ENCODE results near the gene FOCAD. TPM values are rescaled to one million over a fixed set of nuclear protein-coding genes. Genes with fewer than 3 reads are reported as not detected.
A peak's percentile ranks its signal among the peaks of the same experiment; 100 is the strongest.

The FOCAD gene
- total and polyA plus RNA-seq, 8 donors: 5.6 to 212 (median 12.2) TPM

GRCh38 chr9:20640331-20641187 is 43.5 kb upstream of the FOCAD start:
- no peak overlapping the region for H3K27ac ChIP-seq
- H3K4me1 ChIP-seq: no peaks in the 10 kb centered on the region
- no peaks in the 10 kb centered on the region for H3K27me3 ChIP-seq
- peak; percentile 62 to 68 for DNase-seq
- H3K4me3 ChIP-seq: no peak overlapping the region
- H3K9me3 ChIP-seq: no peaks in the 10 kb centered on the region
- TF ChIP-seq POLR2AphosphoS5 (IDR thresholded peaks at IDR 0.05) (no peak), CTCF (IDR thresholded peaks at IDR 0.05) (no peak), EP300 (IDR thresholded peaks at IDR 0.05) (no peak), POLR2A (IDR thresholded peaks at IDR 0.05) (no peak)
- H3K36me3 ChIP-seq: no peaks in the 10 kb centered on the region
- intact Hi-C loops (cut with DNase I; ENCODE audit: low total_unique reads): no loop called here
- 65 to 76% (median 73%) methylated on average over 7 of the region's 7 CpGs for WGBS, 5 donors

DNA sequence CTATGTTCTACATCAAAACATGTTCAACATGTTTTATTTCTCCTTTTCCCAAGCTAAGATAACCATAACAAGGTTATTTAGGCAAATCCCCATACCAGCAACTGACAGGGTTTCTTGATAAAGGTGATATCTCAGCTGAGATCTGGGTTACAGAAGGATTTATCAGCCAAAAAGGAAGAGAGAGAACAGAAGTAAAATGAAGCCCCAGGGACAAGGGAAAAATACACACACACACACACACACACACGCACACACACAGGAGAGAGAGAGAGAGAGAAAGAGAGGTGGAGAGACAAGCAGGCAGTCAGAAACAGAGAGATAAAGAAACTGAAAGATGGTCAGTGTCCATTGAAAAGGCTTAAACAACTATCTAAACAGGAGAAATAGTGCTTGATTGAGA is 42.0 kb upstream of the FOCAD start:
- no peak overlapping the region for H3K4me3 ChIP-seq
- intact Hi-C loops (cut with DNase I; ENCODE audit: low total_unique reads): no loop called here
- no peak overlapping the region for H3K27ac ChIP-seq
- H3K27me3 ChIP-seq: no peaks in the 10 kb centered on the region
- TF ChIP-seq CTCF (IDR thresholded peaks at IDR 0.05) (no peak), POLR2A (IDR thresholded peaks at IDR 0.05) (no peak), EP300 (IDR thresholded peaks at IDR 0.05) (no peak), POLR2AphosphoS5 (IDR thresholded peaks at IDR 0.05) (no peak)
- H3K9me3 ChIP-seq: no peaks in the 10 kb centered on the region
- no peak for DNase-seq
- WGBS, 5 donors: 61 to 100% (median 79%) methylated on average over 1 of the region's 1 CpG
- H3K36me3 ChIP-seq: no peaks in the 10 kb centered on the region
- no peaks in the 10 kb centered on the region for H3K4me1 ChIP-seq

DNA sequence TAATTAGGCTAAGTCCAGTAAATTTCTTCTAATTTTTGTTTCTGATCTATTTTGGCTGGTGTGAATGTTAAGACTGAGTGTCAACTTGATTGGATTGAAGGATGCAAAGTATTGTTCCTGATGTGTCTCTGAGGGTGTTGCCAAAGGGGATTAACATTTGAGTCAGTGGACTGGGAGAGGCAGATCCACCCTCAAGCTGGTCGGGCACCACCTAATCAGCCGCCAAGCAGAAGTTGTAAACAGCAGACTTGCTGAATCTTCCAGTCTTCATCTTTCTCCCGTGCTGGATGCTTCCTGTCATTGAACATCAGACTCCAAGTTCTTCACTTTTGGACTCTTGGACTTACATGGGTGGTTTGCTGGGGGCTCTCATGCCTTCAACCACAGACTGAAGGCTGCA is 40.4 kb upstream of the FOCAD start:
- no peaks in the 10 kb centered on the region for H3K9me3 ChIP-seq
- no peak overlapping the region for H3K27ac ChIP-seq
- no peaks in the 10 kb centered on the region for H3K27me3 ChIP-seq
- WGBS, 5 donors: 72 to 90% (median 79%) methylated on average over 3 of the region's 3 CpGs
- H3K36me3 ChIP-seq: no peaks in the 10 kb centered on the region
- no peak for TF ChIP-seq POLR2AphosphoS5 (IDR thresholded peaks at IDR 0.05)
- TF ChIP-seq CTCF (IDR thresholded peaks at IDR 0.05): no peak
- TF ChIP-seq EP300 (IDR thresholded peaks at IDR 0.05): no peak
- no peak for TF ChIP-seq POLR2A (IDR thresholded peaks at IDR 0.05)
- DNase-seq: no peak
- intact Hi-C loops (cut with DNase I; ENCODE audit: low total_unique reads): no loop called here
- no peak overlapping the region for H3K4me3 ChIP-seq
- no peaks in the 10 kb centered on the region for H3K4me1 ChIP-seq

DNA sequence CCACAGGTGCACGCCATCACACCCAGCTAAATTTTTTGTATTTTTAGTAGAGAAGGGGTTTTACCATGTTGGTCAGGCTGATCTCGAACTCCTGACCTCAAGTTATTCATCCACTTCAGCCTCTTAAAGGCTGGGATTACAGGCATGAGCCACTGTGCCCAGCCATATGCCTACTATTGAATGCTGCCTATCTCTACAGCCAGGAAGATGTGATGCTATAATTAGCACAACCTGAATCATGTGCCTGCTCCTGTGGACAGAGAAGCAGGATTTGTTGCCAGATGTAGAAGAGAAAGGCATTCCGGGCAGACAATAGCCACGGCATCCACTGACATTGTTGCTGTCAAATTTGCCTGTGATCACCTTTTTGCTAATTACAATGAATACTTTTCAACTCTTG is 37.4 kb upstream of the FOCAD start:
- intact Hi-C loops (cut with DNase I; ENCODE audit: low total_unique reads): no loop called here

More for the DNA sequence above, 37.4 kb upstream of the FOCAD start:
- no peaks in the 10 kb centered on the region for H3K27me3 ChIP-seq
- no peak overlapping the region for H3K4me3 ChIP-seq
- peaks cover 0 to 6% (median 0%) of the 10 kb centered on the region in 4 donors for H3K4me1 ChIP-seq
- DNase-seq: no peak
- H3K27ac ChIP-seq: no peak overlapping the region
- H3K9me3 ChIP-seq: no peaks in the 10 kb centered on the region
- TF ChIP-seq POLR2AphosphoS5 (IDR thresholded peaks at IDR 0.05) (no peak), CTCF (IDR thresholded peaks at IDR 0.05) (no peak), POLR2A (IDR thresholded peaks at IDR 0.05) (no peak), EP300 (IDR thresholded peaks at IDR 0.05) (no peak)
- no peaks in the 10 kb centered on the region for H3K36me3 ChIP-seq
- 81 to 90% (median 88%) methylated on average over 4 of the region's 4 CpGs for WGBS, 5 donors

Measured in stomach (tissue), 9 donors.